GM12864 (cell line): ENCODE data around the gene WDFY4.

Source experiments
- DNase-seq: peaks from one replicate; pipeline ENCODE4 v3.0.0-alpha.2; 2011; ENCODE audit warnings: low read depth
- H3K4me3 ChIP-seq: 2 replicates; pipeline ENCODE4 v1.5.1; 2011; ENCODE audit warnings: mild to moderate bottlenecking, low read depth, low read length, control low read depth
- TF ChIP-seq, protein P1 (sequence below): IDR thresholded peaks from 2 replicates; pipeline ENCODE4 v1.5.1; 2011; ENCODE audit warnings: low read depth, mild to moderate bottlenecking, moderate library complexity, low read length, control low read depth, inconsistent platforms; ENCODE audit errors: missing control alignments

WDFY4 gene

DNA sequence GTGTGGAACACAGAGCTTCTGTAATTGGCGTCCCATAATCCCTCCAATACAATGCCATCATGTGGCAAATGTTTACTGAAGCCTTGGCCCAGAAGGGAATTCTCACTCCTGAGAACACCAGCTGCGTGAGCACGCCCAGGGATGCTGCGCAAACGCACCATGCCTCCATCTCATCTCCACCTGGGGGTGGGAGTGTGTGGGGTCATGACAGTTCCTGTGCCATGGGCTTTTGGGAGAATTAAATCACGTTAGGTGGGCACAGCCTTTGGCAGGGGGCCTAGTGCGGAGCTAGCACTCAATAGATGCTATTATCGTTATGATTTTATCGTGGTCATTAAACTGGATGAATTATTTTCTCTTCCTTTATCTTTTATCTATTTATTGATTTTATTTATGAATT, 15.8 kb downstream of the WDFY4 start:
- TF ChIP-seq, protein P1, sequence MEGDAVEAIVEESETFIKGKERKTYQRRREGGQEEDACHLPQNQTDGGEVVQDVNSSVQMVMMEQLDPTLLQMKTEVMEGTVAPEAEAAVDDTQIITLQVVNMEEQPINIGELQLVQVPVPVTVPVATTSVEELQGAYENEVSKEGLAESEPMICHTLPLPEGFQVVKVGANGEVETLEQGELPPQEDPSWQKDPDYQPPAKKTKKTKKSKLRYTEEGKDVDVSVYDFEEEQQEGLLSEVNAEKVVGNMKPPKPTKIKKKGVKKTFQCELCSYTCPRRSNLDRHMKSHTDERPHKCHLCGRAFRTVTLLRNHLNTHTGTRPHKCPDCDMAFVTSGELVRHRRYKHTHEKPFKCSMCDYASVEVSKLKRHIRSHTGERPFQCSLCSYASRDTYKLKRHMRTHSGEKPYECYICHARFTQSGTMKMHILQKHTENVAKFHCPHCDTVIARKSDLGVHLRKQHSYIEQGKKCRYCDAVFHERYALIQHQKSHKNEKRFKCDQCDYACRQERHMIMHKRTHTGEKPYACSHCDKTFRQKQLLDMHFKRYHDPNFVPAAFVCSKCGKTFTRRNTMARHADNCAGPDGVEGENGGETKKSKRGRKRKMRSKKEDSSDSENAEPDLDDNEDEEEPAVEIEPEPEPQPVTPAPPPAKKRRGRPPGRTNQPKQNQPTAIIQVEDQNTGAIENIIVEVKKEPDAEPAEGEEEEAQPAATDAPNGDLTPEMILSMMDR, result no peak
- no peak overlapping the region for H3K4me3 ChIP-seq
- DNase-seq, result no peak

DNA sequence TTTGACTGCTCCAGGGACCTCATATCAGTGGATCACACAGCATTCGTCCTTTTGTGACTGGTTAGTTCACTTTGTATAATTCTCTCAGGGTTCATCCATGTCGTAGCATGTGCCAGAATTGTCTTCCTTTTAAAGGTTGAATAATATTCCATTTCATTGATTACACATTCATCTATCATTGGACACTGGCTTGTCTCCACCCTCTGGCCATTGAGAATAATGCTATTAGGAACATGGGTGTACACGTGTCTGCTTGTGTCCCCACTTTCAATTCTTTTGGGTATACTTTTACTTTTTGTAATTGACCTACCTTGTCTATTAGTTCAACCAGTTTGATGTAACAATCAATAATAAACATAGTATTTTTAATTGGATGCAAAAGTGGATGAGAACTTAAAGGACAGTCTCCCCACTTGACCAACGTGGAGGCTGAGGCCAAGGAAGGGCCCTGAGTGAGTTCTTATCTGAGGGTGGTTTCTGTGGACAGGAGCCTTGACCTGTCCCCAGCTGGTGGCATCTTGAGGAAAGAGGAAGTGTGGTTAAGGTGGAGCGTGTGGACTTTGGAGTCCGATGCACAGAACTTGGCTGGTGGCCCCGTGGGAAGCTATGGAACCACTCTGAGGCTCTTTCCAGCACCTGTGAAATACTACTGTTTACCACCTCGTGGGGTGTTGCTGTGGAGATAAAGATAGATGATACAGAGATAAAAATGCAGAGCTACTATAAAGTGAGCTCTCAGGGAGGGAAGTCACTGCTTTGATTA, 16.6 kb downstream of the WDFY4 start:
- DNase-seq, result no peak
- H3K4me3 ChIP-seq, result no peak overlapping the region
- TF ChIP-seq, protein P1, result peak; percentile 30

DNA sequence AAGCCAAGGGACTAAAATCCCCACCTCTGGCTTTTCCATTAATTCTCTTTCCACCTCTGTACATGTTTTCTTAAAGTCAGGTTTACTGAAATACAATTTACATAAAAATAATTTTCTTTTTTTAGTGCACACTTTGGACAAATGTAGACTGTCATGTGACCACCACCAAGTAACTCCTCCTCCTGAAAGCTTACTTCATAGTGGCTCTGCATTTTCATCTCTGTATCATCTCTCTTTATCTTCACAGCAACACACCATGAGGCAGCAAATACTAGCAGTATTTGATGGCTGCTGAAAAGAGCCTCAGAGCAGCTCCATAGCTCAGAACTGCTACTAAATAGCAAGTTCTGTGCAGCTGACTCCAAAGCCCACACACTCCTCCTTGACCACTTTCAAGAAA, 17.3 kb downstream of the WDFY4 start:
- TF ChIP-seq, protein P1, result no peak
- H3K4me3 ChIP-seq, result no peak overlapping the region
- no peak for DNase-seq

DNA sequence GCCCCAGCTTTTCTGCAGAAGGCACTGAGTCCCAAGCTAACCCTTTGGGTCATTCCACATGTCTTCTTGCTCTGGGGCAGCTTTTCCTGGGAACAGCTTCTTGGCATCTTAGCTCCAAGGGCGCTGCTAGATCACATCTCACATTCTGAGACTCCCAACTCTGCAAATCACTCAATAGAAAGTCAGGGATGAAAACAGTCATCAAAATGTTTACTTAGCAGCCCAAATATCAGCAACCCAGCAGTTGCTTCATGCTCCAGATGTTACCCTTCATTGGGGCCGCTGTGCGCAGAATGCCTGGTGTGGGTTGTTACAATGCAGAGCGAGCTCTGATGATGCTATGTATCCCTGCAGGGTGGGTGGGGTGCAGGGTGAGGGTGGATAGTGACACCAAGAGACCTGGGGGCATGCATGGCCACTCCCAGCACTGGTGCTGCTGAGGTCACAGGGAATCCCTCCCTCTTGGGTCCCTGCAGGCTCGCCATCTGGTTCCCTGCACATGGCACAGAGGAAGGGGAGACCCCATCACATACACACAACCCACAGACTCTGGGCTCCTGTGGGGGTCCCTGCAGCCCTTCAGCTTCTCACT, 19.0 kb downstream of the WDFY4 start:
- TF ChIP-seq, protein P1, result no peak
- no peak overlapping the region for H3K4me3 ChIP-seq
- DNase-seq, result no peak

DNA sequence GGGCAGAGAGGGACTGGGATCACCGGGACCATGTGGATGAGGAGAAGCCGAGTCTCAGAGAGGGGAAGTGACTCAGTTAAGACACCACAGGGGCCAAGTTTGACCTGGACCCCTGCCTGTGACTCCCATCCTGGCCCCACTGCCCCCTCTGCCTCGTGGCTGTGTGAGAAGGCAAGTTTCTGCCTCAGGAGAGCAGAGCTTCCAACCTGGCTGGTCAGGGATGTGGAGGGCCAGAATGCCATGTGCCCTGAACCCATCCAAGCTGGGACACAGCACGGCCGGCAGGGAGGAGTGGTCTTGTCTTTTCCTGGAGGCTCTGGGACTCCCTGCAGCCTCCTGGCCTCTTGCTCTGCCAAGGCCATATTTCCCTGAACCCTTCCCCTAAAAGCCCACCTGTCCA, 19.5 kb downstream of the WDFY4 start:
- DNase-seq, result no peak
- no peak overlapping the region for H3K4me3 ChIP-seq
- TF ChIP-seq, protein P1, result no peak

DNA sequence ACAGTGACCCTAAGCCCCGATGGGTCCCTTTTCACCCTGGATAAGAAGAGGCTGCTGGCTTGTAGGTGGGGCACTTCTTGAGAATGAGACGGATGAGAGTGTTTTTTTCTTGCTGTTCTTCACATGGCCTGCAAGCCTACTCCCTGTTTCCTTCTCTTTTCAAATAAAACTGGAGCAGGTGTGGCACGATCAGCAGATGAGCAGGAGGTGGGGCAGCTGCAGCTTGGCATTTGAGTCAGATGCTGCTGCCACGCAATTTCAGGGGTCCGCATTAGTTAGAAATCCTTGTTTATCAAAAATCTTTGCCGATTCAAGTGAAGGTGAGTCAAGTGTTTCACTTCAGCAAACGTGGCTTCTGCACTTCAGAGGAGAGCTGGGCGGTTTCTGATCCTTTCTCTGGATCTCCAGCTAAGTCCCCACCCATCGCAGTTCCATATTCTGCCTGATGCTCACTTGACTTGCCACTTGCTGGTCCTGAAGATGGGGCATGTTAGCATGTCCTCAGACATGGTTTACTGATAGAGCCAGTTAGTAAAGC, 20.8 kb downstream of the WDFY4 start:
- no peak overlapping the region for H3K4me3 ChIP-seq
- no peak for DNase-seq
- TF ChIP-seq, protein P1, result no peak

DNA sequence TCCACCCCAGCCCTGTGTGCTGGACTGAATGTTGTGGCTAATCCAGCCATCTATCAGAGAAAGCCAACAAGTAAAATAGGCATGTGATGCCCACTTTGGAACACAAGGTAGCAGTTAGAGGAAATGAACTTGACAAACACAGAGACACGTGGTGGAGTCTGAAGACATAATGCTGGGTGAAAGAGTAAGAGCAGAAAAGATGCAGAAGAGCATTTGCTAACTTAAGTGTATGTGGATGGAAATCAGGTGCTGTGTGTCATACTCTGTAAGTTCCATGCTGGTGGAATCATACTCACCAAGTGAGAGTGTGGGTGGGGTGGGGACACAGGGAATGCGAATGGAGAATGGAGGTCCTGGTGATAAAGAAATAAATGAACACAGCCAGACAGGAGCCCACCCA, 22.8 kb downstream of the WDFY4 start:
- no peak for DNase-seq
- no peak overlapping the region for H3K4me3 ChIP-seq
- TF ChIP-seq, protein P1, result no peak
